ENCODE measurements around the gene SPATA20. TPM values are rescaled to one million over a fixed set of nuclear protein-coding genes. Genes with fewer than 3 reads are reported as not detected.

The SPATA20 gene
- total and polyA plus RNA-seq, 2 of the 13 experiments (the other 11 are each of a cell fraction or from before 2014, with no cell fraction given) = 36.1 to 64.8 TPM

- TF ChIP-seq KDM5A (IDR thresholded peaks at IDR 0.05; ENCODE audit: borderline replicate concordance, low read length) = no peak
- no peak for TF ChIP-seq ZNF883 (CRISPR knock-in tag; IDR thresholded peaks at IDR 0.05; ENCODE audit: not compliant biosample characterization)
- no peak for TF ChIP-seq ZNF337 (CRISPR knock-in tag; IDR thresholded peaks at IDR 0.05; ENCODE audit: borderline replicate concordance, low read depth)
- no peak for TF ChIP-seq ZNF703 (CRISPR knock-in tag; IDR thresholded peaks at IDR 0.05; ENCODE audit: borderline replicate concordance)
- no peak for TF ChIP-seq ZNF879 (CRISPR knock-in tag; IDR thresholded peaks at IDR 0.05)
- no peak for TF ChIP-seq RFX1 (IDR thresholded peaks at IDR 0.05)
- no peak for TF ChIP-seq JUND (CRISPR knock-in tag; IDR thresholded peaks at IDR 0.05)
- no peak for TF ChIP-seq AHDC1 (CRISPR knock-in tag; IDR thresholded peaks at IDR 0.05; ENCODE audit: borderline replicate concordance)
- TF ChIP-seq NAIF1 (CRISPR knock-in tag; IDR thresholded peaks at IDR 0.05; ENCODE audit: borderline replicate concordance) = no peak
- TF ChIP-seq CHD4 (IDR thresholded peaks at IDR 0.05; ENCODE audit: borderline replicate concordance, low read length) = no peak
- TF ChIP-seq TRIM24 (CRISPR knock-in tag; IDR thresholded peaks at IDR 0.05) = no peak
These were observed 11.6 kb upstream of the SPATA20 start (continued) for GRCh38 chr17:50535407-50535806.

All from HepG2 (cell line).